Activated naive CD4-positive, alpha-beta T cell treated with anti-CD3 and anti-CD28 coated beads, Interleukin-2, amount 50 U/mL, for 72 hours (primary cell): ENCODE measurements around the gene ITM2C. TPM values are rescaled to one million over a fixed set of nuclear protein-coding genes. Genes with fewer than 3 reads are reported as not detected.
A peak's percentile ranks its signal among the peaks of the same experiment; 100 is the strongest.

Experiments
- ATAC-seq, 2 donors: fragments of 150-1000 bp; cut with Tn5 transposase; 2 replicates each; pipeline ENCODE4 v1.10.0; 2021; ENCODE audit warnings: mild to moderate bottlenecking in 2 of 2, moderate library complexity in 2 of 2
- DNase-seq, 2 donors: peaks; one replicate each; pipeline ENCODE4 v3.0.0; 2021 to 2022; ENCODE audit warnings: low spot score in 2 of 2
- H3K27ac Mint-ChIP-seq, 2 donors: one replicate each; pipeline ENCODE4 v1.8.0; 2022; ENCODE audit warnings: mild to moderate bottlenecking in 2 of 2, mixed read lengths in 2 of 2
- H3K36me3 Mint-ChIP-seq, 2 donors: one replicate each; pipeline ENCODE4 v1.8.0; 2022; ENCODE audit warnings: mixed read lengths in 2 of 2
- H3K9me3 Mint-ChIP-seq, 2 donors: one replicate each; pipeline ENCODE4 v1.8.0; 2022; ENCODE audit warnings: mixed read lengths in 2 of 2
- total RNA-seq, 2 donors: library from RNA; stranded (reverse); gene quantifications; one replicate each; pipeline ENCODE4 v1.2.3, GENCODE V29; 2022

Gene ITM2C
- total RNA-seq, 2 donors from 2014 or later, result 18.4 to 90.2 TPM

DNA sequence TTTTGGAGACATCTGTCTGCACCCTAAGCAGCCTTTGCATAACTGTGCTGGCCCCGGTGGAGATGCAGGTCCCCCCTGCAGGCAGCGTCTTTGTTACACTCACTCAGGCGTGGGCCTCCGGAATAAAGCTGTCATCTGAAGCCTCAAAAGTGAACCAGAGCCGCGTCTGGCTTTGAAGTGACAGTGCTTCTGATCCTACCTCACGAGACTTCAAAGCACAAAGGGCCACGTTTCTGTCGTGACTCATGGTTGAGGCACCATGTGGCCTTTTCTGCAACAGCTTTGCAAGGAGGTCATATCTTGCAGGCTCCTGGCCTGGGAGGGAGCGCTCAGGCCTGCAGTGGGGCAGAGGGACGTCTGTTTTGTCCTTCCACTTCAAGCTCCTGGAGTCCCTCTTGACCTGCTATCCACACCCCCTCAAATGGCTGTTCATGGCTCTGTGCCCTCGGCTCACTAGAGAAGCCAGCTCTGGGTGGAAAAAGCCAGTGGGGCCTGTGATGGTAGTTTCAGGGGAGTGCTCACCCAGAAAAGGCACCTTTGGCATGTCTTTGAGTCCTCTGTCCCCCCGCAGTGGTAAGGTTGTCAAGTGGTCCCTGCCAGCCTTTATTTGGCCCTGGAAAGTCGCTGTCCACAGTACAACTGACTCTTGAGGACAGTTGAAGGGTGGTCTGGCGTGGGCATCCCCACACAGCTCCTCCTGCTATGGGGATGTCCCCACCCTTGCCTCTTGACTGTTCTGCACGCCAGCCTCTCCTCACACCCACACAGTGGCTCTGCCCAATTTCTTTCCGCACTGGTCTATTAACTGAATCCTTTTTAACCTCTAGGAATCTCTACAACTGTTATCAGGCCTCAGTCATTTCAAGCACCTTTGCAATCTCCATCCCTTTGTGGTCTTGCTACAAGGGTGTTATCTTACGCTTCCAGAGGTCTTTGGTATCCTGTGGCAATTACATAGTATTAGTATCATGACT, 41.0 kb downstream of the ITM2C start:
- ATAC-seq (peak; percentile 85 to 90), DNase-seq (peak; percentile 77 to 93)
- Mint-ChIP-seq H3K27ac (peak overlapping the region in 1 of 2 donors; percentile 89), H3K9me3 (no peaks in the 10 kb centered on the region), H3K36me3 (peaks cover 10 to 43% of the 10 kb centered on the region in 2 donors)

GRCh38 chr2:230906471-230907230, 41.9 kb downstream of the ITM2C start:
- Mint-ChIP-seq H3K9me3 (no peaks in the 10 kb centered on the region), H3K27ac (peak overlapping the region in 1 of 2 donors; percentile 89), H3K36me3 (peaks cover 10 to 51% of the 10 kb centered on the region in 2 donors)
- ATAC-seq (no peak), DNase-seq (peak in 1 of 2 donors; percentile 39)

GRCh38 chr2:230907361-230908091, 42.8 kb downstream of the ITM2C start:
- ATAC-seq (no peak), DNase-seq (peak in 1 of 2 donors; percentile 47)
- H3K9me3 Mint-ChIP-seq, result no peaks in the 10 kb centered on the region
- H3K27ac Mint-ChIP-seq, result peak overlapping the region in 1 of 2 donors; percentile 89
- H3K36me3 Mint-ChIP-seq, result peaks cover 10 to 51% of the 10 kb centered on the region in 2 donors

- peak overlapping the region in 1 of 2 donors; percentile 89 for H3K27ac Mint-ChIP-seq
Measured at GRCh38 chr2:230908092-230908594, 43.4 kb downstream of the ITM2C start.

DNA sequence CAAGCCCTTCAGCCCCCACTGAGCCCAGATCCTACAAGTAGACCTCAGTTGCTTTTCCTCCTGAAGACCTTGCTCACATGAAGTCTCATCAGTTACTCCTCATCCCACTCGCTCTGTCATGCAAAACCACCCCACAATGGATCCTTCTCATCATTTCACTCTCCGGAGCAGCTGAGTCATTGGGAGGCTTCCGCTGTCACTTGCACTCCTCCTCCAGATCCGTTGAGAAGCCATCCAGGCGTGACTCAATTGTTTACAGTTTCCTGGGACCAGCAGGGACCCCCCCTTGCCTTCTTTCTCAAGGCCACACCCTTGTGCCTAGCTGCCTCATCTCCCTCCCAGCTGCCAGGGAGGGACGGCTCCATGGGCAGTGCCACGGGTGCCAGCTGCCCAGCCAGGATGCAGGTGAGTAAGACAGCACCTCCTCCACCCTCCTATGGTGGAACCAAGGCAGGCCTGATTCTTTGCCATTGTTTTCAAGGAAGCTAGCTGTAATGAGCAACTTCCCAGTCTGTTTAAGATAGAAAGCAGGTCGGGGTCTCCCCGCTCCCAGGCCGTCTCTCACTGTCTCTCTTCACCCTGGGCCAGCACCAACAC, 44.0 kb downstream of the ITM2C start:
- Mint-ChIP-seq H3K27ac (peak overlapping the region in 1 of 2 donors; percentile 89), H3K9me3 (no peaks in the 10 kb centered on the region), H3K36me3 (peaks cover 10 to 46% of the 10 kb centered on the region in 2 donors)
- peak; percentile 44 to 85 for DNase-seq
- ATAC-seq, result peak; percentile 54 to 65

More at GRCh38 chr2:230908092-230908594, 43.4 kb downstream of the ITM2C start:
- DNase-seq, result peak in 1 of 2 donors; percentile 52
- ATAC-seq, result no peak
- Mint-ChIP-seq H3K9me3 (no peaks in the 10 kb centered on the region), H3K36me3 (peaks cover 10 to 51% of the 10 kb centered on the region in 2 donors)

- Mint-ChIP-seq H3K36me3 (peaks cover 10 to 42% of the 10 kb centered on the region in 2 donors), H3K27ac (peak overlapping the region in 1 of 2 donors; percentile 89), H3K9me3 (no peaks in the 10 kb centered on the region)
- ATAC-seq (no peak), DNase-seq (no peak)
Measured at GRCh38 chr2:230909841-230910545, 45.3 kb downstream of the ITM2C start.

- Mint-ChIP-seq H3K9me3 (no peaks in the 10 kb centered on the region), H3K27ac (no peak overlapping the region), H3K36me3 (peaks cover 10 to 38% of the 10 kb centered on the region in 2 donors)
- DNase-seq (peak in 1 of 2 donors; percentile 43), ATAC-seq (peak in 1 of 2 donors; percentile 23)
Measured at GRCh38 chr2:230910546-230911177, 45.9 kb downstream of the ITM2C start.

GRCh38 chr2:230912046-230912445, 47.3 kb downstream of the ITM2C start:
- Mint-ChIP-seq H3K27ac (no peak overlapping the region), H3K36me3 (peaks cover 10 to 32% of the 10 kb centered on the region in 2 donors), H3K9me3 (no peaks in the 10 kb centered on the region)
- DNase-seq, result no peak
- ATAC-seq, result no peak

DNA sequence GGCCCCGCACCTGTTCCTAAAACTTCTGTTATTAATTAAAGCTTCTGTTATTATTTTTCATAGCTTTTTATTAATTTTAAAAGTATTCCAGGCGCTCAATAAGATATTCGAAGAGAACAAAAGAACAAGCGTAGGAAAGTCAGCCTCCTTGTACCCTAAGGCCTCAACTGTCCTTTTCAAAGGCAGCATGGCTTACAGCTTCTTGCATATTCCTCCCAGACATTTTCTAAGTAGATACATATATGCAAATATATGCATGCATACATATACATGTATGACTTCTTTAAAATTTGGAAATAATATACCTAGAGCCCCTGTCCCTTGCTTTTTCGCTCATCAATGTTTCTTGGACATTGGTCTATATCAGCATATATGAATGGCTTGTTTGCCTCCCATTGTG, 48.0 kb downstream of the ITM2C start:
- no peaks in the 10 kb centered on the region for H3K9me3 Mint-ChIP-seq

GRCh38 chr2:230913406-230914143, 48.8 kb downstream of the ITM2C start:
- DNase-seq, result peak in 1 of 2 donors; percentile 25
- Mint-ChIP-seq H3K27ac (no peak overlapping the region), H3K36me3 (peaks cover 10 to 27% of the 10 kb centered on the region in 2 donors), H3K9me3 (no peaks in the 10 kb centered on the region)
- ATAC-seq, result no peak

More for the DNA sequence above, 48.0 kb downstream of the ITM2C start:
- Mint-ChIP-seq H3K27ac (no peak overlapping the region), H3K36me3 (peaks cover 10 to 32% of the 10 kb centered on the region in 2 donors)
- DNase-seq (no peak), ATAC-seq (no peak)

- peaks cover 8 to 16% of the 10 kb centered on the region in 2 donors for H3K36me3 Mint-ChIP-seq
- ATAC-seq (no peak), DNase-seq (peak in 1 of 2 donors; percentile 48)
- no peaks in the 10 kb centered on the region for H3K9me3 Mint-ChIP-seq
- no peak overlapping the region for H3K27ac Mint-ChIP-seq
Measured at GRCh38 chr2:230914886-230915285, 50.1 kb downstream of the ITM2C start.

DNA sequence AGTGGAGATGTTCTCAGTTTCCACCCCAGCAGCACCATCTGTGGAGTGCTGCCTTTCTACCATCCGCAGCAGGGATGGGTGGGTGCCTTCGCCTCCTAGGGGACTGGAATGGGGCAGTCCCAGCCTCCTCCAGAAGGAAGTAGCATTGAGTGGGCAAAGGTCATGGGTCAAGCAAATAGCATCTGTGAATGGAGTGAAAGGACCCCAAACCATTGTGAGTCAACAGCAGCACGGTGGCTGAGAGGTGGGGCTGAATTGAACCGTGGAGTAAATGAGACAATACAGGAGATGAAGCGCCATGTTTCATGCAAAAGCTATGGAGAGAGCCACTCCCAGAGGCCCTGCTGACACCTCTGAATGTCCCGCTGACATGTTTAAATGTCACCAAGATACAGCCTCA, 50.6 kb downstream of the ITM2C start:
- Mint-ChIP-seq H3K27ac (no peak overlapping the region), H3K9me3 (no peaks in the 10 kb centered on the region), H3K36me3 (peaks cover 4 to 12% of the 10 kb centered on the region in 2 donors)
- ATAC-seq (no peak), DNase-seq (no peak)

- Mint-ChIP-seq H3K9me3 (no peaks in the 10 kb centered on the region), H3K27ac (no peak overlapping the region), H3K36me3 (peaks cover 0 to 3% of the 10 kb centered on the region in 2 donors)
- no peak for DNase-seq
- no peak for ATAC-seq
Measured at GRCh38 chr2:230916218-230916617, 51.5 kb downstream of the ITM2C start.

GRCh38 chr2:230919240-230919639, 54.5 kb downstream of the ITM2C start:
- Mint-ChIP-seq H3K36me3 (peaks cover 0 to 5% of the 10 kb centered on the region in 2 donors), H3K27ac (peak overlapping the region in 1 of 2 donors; percentile 77), H3K9me3 (no peaks in the 10 kb centered on the region)
- DNase-seq (no peak), ATAC-seq (no peak)
